HG03175 (cell line): ENCODE measurements around the gene FAM72D.
"Not testable (repeated sequence)": the region's sequence is repeated elsewhere in the genome, so short reads cannot be mapped to it uniquely, and the experiment has no call there.

Experiments used
- ATAC-seq: cut with Tn5 transposase; IDR thresholded peaks from one replicate; pipeline ENCODE4 v1.9.1; 2021; ENCODE audit warnings: mild to moderate bottlenecking, moderate library complexity; ENCODE audit not compliant: unreplicated experiment

FAM72D gene

GRCh38 chr1:145095284-145096057, at the start of gene FAM72D, which contains the start of gene SRGAP2B:
TSS of gene FAM72D (plus strand) at chr1:145095974. CDS start at chr1:145096848, 874 bp downstream.
TSS of gene SRGAP2B (minus strand) at chr1:145095328. CDS start at chr1:145092901, 2,427 bp downstream.
- peak; percentile 83 for ATAC-seq

- not testable (repeated sequence) for ATAC-seq
Measured at GRCh38 chr1:145047553-145047952, 48.2 kb upstream of the FAM72D start.

DNA sequence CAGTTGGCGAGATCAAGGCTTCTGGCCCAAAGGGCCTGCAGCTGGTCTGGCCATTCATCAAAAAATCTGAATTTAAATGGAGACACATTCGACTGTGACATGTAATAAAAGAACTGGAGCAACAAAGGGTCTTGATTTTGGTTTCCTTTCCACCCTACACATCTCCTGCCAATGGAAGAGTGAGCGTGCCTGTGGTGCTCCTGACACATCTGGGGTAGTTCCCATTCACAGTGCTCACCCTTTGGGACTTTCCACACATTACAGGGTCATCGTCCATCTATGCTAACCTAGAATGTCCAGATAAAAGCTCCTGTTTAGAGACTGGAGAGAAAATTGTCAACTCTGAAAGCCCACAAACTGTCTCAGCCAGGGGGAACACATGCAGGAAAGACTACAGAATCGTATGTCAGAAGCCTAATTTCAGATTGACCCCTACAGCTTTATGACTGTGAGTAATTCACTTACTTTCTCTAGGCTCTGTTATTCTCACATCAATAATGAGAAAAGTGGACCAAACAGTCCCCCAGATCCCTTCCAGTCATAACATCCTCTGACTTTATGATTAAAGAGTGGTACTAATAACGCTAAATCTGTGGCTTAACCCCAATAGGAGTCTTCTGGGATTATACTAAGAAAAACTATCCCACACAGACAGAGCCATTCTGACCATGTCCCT, 47.5 kb upstream of the FAM72D start:
- ATAC-seq, result not testable (repeated sequence)

- ATAC-seq, result not testable (repeated sequence)
Measured at GRCh38 chr1:145052019-145052776, 43.6 kb upstream of the FAM72D start.

DNA sequence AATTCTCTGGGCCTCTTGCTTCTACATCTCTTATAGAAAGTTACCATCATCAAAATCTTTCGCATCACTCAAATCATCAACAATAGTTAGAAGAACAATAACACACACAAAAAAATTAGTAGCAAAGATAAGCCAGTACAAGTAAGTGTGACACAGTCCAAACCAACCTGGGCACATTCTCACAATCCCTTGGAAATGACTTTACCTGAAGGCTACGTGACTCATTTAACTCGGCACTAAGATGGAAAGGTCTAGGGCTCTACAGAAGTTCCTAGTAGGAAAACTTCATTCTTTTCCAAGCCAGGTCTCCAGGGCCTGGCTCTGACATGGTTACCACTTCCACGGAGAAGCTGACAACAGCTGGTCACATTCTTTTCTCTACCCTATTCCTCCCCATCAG, 42.3 kb upstream of the FAM72D start:
- not testable (repeated sequence) for ATAC-seq

- peak; percentile 98 for ATAC-seq
Measured at GRCh38 chr1:145055217-145055760, 40.5 kb upstream of the FAM72D start.

GRCh38 chr1:145058184-145058583, 37.6 kb upstream of the FAM72D start:
- peak; percentile 63 for ATAC-seq

- ATAC-seq, result not testable (repeated sequence)
Measured at GRCh38 chr1:145063285-145063684, 32.5 kb upstream of the FAM72D start.

DNA sequence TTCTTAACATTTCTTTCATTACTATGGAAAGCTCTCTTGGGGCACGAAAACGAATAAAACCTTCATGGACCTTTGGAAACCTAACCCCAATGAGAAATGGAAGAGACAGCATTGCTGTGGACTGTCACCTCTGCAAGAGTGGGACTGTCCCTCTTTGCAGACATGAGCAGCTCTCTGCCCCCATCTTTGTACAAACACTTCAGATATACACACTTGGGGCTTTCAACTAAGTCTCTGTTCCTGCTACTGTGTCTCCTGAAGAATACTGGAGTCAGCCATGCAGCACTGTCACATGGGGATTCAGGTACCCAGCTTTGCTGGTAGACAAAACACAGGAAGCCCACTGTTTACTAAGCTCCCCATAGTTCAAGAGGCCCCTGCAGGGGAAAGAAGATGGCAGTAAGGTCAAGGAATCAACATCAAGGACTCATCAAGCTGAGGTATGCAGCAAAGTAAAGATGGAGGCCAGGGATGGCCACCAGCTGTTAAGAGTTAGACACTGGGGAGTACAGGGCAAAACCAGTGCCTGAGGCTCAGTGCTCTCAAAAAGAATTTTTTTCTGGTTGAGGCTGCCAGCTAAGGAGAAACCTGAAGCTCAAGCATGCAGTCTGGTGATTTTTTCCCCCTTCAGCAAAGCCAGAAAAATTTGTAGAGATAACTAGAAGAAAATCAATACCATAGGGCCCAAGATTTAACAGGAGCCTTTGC, 31.7 kb upstream of the FAM72D start:
- not testable (repeated sequence) for ATAC-seq

DNA sequence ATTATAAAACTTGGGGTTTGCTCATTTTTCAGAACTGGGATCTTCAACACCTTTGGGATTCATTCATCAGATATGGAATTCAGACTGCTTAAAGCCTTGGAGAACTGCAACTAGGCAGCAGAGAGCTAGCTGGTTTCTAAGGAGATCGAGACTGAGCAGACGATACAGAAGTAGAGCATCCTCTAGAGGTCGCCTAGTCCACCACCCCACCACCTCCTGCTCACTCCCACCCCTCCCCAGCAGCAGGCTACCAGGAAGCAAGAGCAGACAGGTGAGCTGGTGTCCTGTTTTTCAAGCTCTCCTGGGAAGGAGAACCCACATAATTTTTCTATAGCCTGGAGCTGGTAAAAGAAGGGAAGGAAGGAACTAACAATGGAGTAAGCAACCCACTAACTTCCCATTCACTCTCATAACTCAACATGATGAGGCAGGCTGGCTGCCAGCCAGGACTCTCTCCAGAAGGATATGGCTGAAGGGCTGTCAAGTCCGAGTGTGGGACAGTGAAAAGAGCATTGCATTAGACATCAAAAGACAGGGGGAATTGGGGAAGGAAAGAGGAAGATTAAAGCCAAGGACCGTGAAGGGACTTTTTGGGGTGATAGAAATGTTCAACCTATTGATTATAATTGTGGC, 30.5 kb upstream of the FAM72D start:
- not testable (repeated sequence) for ATAC-seq

GRCh38 chr1:145066486-145066885, 29.3 kb upstream of the FAM72D start:
- ATAC-seq, result not testable (repeated sequence)

DNA sequence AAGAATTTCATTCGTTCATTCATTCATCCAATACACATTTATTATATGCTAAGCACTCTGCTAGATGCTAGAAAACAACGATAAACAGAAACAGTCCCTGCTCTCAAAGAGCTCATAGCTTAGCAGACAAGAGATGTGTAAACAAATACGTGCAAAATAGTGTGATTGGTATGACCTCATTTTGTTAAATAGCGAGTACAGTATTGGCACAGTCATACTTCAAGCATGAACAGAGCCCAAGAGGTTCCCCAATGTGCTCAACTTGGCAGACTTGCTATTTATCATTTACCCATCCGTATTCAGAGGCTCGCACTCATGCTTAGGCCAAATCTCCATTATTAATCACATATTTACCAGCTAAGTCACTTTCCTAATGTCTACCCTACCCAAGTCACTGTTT, 24.2 kb upstream of the FAM72D start:
- ATAC-seq, result not testable (repeated sequence)

DNA sequence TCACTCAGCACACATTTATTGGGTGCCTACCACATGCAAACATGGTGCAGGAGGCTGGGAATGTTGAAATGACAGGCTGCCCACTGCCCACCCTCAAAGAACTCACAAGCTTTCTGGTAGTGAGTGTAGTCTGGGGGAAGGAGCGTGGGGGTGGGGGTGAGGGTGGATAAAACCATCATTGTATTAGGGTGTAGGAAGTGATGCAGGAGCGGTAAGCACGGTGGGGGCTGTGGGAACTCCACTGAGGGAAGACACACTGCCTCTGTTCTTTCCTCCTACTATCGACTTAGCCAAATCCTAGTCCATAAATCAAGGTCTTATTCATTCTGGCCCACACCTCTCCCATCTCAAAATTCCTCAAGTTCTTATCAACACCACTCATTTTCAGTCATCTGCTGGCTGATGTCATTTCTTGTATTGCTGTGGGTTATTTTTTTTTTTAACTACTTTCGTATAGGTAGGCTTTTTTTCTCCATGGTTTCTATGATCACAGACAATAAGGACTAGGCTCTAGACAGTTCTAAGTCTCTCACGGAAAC, 21.7 kb upstream of the FAM72D start:
- not testable (repeated sequence) for ATAC-seq

- ATAC-seq, result not testable (repeated sequence)
Measured at GRCh38 chr1:145076877-145077276, 18.9 kb upstream of the FAM72D start.

DNA sequence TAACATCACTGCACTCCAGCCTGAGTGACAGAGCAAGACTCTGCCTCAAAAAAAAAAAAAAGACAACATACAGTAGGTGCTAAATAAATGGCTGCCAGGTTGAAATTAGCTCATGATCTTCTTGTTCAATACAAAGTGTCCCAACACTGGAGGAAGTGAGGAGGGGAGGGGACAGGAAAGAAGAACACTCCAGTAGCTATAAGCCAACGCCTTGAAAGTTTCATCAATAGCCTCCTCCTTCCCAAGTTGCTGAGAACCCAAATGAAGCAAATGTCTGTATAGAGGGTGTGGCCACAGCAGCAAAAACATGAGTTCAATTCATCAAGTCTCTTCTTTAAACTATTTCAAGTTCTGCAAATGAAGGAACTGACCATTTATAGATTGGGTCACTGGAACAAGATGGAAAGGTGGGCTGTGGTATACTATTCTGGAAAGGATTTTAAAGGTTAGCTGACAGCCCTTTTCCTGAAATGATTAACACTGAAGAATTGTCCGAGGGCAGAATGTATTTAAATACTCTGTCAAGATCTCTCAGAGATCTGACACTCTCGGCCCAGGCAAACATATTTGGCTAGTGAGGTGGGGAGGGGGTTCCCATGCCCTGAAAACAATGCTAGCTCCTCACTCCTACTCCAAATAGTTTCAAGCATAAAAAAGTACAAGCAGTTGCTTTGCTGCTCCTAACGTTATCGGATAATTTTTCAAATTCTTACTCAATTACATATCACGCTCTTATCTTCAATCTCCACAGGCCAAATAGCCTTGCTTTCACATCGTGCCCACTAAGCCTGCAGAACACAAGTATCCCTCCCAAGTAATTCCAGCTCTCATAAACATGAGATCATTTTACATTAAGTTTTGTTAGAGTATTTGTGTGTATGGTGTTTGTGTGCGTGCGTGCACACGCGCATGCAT, 17.6 kb upstream of the FAM72D start:
- not testable (repeated sequence) for ATAC-seq

- not testable (repeated sequence) for ATAC-seq
Measured at GRCh38 chr1:145078787-145079370, 16.9 kb upstream of the FAM72D start.

DNA sequence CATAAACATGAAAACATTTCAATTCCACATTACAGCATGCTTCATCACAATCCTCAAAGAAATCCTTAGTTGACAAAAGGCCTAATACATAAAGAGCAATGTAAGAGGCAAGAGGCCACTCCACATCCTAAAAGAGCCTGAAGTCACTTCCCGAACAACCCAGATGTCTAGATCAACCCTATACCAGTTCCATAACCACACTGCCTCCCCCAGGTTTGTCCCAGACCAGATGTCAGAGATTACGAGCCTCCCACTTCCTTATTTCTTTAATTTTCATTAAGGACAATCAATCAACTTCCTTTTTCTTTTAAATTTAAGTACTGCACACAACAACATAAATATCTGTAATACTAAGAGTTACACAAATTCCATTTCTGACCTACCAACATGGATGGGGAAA, 16.0 kb upstream of the FAM72D start:
- ATAC-seq, result not testable (repeated sequence)

DNA sequence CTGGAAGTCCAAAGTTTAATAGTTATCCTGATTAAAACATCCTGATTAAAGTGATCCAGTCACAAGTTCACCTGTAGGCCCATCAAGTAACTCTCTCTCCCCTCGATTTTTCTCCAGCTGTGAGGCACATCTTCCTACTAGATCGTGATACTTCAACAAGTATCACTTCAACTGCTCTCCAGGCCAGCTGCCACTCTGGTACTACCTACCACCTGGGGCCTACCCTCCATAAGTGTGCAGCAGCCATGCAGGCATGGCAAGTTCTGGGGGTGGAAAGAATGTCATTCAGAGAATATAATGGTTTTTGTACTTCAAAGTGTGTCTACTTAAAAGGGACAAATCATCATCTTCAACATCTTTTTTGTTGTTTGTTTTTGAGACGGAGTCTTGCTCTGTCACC, 15.6 kb upstream of the FAM72D start:
- not testable (repeated sequence) for ATAC-seq
